NCI-H345 (cell line): Measurements from ENCODE around the gene FOSL2.
A peak's percentile ranks its signal among the peaks of the same experiment; 100 is the strongest.

ENCODE experiments used
- DNase-seq: peaks from one replicate; lab custom pipeline; 2025; lab: John Stamatoyannopoulos, UW

The FOSL2 gene

GRCh38 chr2:28375742-28376631, 16.7 kb upstream of the FOSL2 start:
- no peak for DNase-seq

GRCh38 chr2:28377195-28377816, 15.4 kb upstream of the FOSL2 start:
- peak; percentile 50 for DNase-seq

- DNase-seq = peak; percentile 37
Observed at GRCh38 chr2:28377984-28378678, 14.5 kb upstream of the FOSL2 start.

GRCh38 chr2:28378679-28379584, 13.7 kb upstream of the FOSL2 start:
- no peak for DNase-seq

GRCh38 chr2:28380219-28380618, 12.4 kb upstream of the FOSL2 start:
- DNase-seq = no peak

- no peak for DNase-seq
Observed at GRCh38 chr2:28381225-28382180, 11.2 kb upstream of the FOSL2 start.

- DNase-seq = no peak
Observed at GRCh38 chr2:28382755-28383154, 9.9 kb upstream of the FOSL2 start.

GRCh38 chr2:28387082-28387960, 5.3 kb upstream of the FOSL2 start:
- no peak for DNase-seq

- peak; percentile 32 for DNase-seq
Observed at GRCh38 chr2:28389399-28390240, 3.0 kb upstream of the FOSL2 start.

GRCh38 chr2:28390241-28390745, 2.4 kb upstream of the FOSL2 start:
- DNase-seq = peak; percentile 77

- peak; percentile 67 for DNase-seq
Observed at GRCh38 chr2:28390746-28391563, 1.7 kb upstream of the FOSL2 start.

- peak; percentile 89 for DNase-seq
Observed at GRCh38 chr2:28391564-28392296, 928 bp upstream of the FOSL2 start.

GRCh38 chr2:28393114-28393836, 617 bp downstream of the FOSL2 start:
- DNase-seq = peak; percentile 64

- DNase-seq = peak; percentile 18
Observed at GRCh38 chr2:28394331-28394877, 1.7 kb downstream of the FOSL2 start.

GRCh38 chr2:28394997-28395333, 2.3 kb downstream of the FOSL2 start:
- no peak for DNase-seq
